B cell (primary cell): ENCODE data around the gene COTL1. TPM values are rescaled to one million over a fixed set of nuclear protein-coding genes. Genes with fewer than 3 reads are reported as not detected.
A peak's percentile ranks its signal among the peaks of the same experiment; 100 is the strongest.

Experiments used
- ATAC-seq: fragments of 200-7000 bp; cut with Tn5 transposase; one replicate; pipeline ENCODE4 v1.10.0; 2021; ENCODE audit warnings: low read depth, mild to moderate bottlenecking, moderate number of reproducible peaks, moderate library complexity
- CTCF ChIA-PET: fragments of 350-600 bp; sonication (Branson Sonifier 250); formaldehyde crosslinking; loops from one replicate; lab custom pipeline; 2021; ENCODE audit warnings: antibody characterized with exemption, inconsistent platforms; lab: Charles Lee
- POLR2A ChIA-PET: fragments of 350-600 bp; sonication (Branson Sonifier 250); formaldehyde crosslinking; loops from one replicate; lab custom pipeline; 2021; ENCODE audit warnings: antibody characterized with exemption; lab: Charles Lee
- DNase-seq: peaks from one replicate; pipeline ENCODE4 v3.0.0; 2013
- H2AFZ ChIP-seq: 2 replicates; pipeline ENCODE4 v1.6.1; 2012; ENCODE audit warnings: mild to moderate bottlenecking, low read depth, low read length; ENCODE audit not compliant: insufficient read depth, poor library complexity, severe bottlenecking
- H3K27ac ChIP-seq, 2 donors: 1 replicate in 1 of 2; 2 replicates in 1 of 2; pipeline ENCODE4 v1.5.1; 2012 to 2013; ENCODE audit warnings: low read length in 2 of 2, mild to moderate bottlenecking in 2 of 2, moderate library complexity in 1 of 2
- H3K27me3 ChIP-seq, 4 experiments: fragments of 200-600 bp in 1 of 4; sonication (generic) in 1 of 4; replicated peaks in 1 of 4; 1 replicate in 2 of 4; 2 replicates in 2 of 4; pipeline versions ENCODE4 v1.6.1 to v1.7.0; 2013 to 2016; ENCODE audit warnings: low read length in 3 of 4, mild to moderate bottlenecking in 2 of 4, mixed read lengths in 1 of 4, moderate library complexity in 1 of 4; ENCODE audit not compliant: insufficient read depth in 4 of 4, control insufficient read depth in 3 of 4; ENCODE audit errors: control extremely low read depth in 1 of 4
- H3K36me3 ChIP-seq, 2 experiments: replicated peaks in 1 of 2; 1 replicate in 1 of 2; 2 replicates in 1 of 2; pipeline versions ENCODE4 v1.6.1 to v1.7.1; 2013; ENCODE audit warnings: low read length in 1 of 2; ENCODE audit not compliant: insufficient read depth in 2 of 2, control insufficient read depth in 1 of 2; ENCODE audit errors: control extremely low read depth in 1 of 2, extremely low read depth in 1 of 2
- H3K4me1 ChIP-seq, 2 donors: fragments of 200-600 bp in 1 of 2; sonication (generic) in 1 of 2; 1 replicate in 1 of 2; 2 replicates in 1 of 2; pipeline versions ENCODE4 v1.5.1 to v1.6.1; 2013 to 2017; ENCODE audit warnings: low read length in 2 of 2; ENCODE audit not compliant: control insufficient read depth in 2 of 2, insufficient read depth in 2 of 2
- H3K4me2 ChIP-seq: replicated peaks from 2 replicates; pipeline ENCODE3; 2012; ENCODE audit warnings: mild to moderate bottlenecking, low read depth, low read length; ENCODE audit not compliant: poor library complexity, severe bottlenecking
- H3K4me3 ChIP-seq, 5 experiments: fragments of 200-600 bp in 1 of 5; sonication (generic) in 1 of 5; 1 replicate in 3 of 5; 2 replicates in 2 of 5; pipeline versions ENCODE4 v1.5.1 to v1.7.0; 2011 to 2016; ENCODE audit warnings: low read length in 4 of 5, mild to moderate bottlenecking in 4 of 5, low read depth in 2 of 5, control low read depth in 1 of 5, moderate library complexity in 1 of 5; ENCODE audit not compliant: insufficient read depth in 1 of 5; ENCODE audit errors: control extremely low read depth in 1 of 5, extremely low read depth in 1 of 5
- H3K79me2 ChIP-seq: fragments of 200-600 bp; sonication (generic); one replicate; pipeline ENCODE4 v1.6.0; 2016; ENCODE audit warnings: low read length; ENCODE audit not compliant: control insufficient read depth, insufficient read depth
- H3K9ac ChIP-seq: fragments of 200-600 bp; sonication (generic); 2 replicates; pipeline ENCODE4 v1.6.1; 2017; ENCODE audit warnings: mild to moderate bottlenecking, low read length, moderate library complexity
- H3K9me3 ChIP-seq, 3 donors: one replicate each; pipeline versions ENCODE4 v1.6.1 to v1.7.1; 2013; ENCODE audit warnings: low read length in 2 of 3; ENCODE audit not compliant: control insufficient read depth in 2 of 3, insufficient read depth in 1 of 3; ENCODE audit errors: control extremely low read depth in 1 of 3
- H4K20me1 ChIP-seq: 2 replicates; pipeline ENCODE4 v1.6.0; 2012; ENCODE audit warnings: mild to moderate bottlenecking, low read length; ENCODE audit not compliant: insufficient read depth, control insufficient read depth, poor library complexity, severe bottlenecking
- H3K27ac Mint-ChIP-seq: one replicate; pipeline ENCODE4 v1.8.0; 2021; ENCODE audit warnings: mixed read lengths
- H3K27me3 Mint-ChIP-seq: one replicate; pipeline ENCODE4 v1.8.0; 2021; ENCODE audit warnings: mixed read lengths
- H3K4me1 Mint-ChIP-seq: one replicate; pipeline ENCODE4 v1.8.0; 2021; ENCODE audit warnings: mixed read lengths
- H3K4me3 Mint-ChIP-seq: one replicate; pipeline ENCODE4 v1.8.0; 2021; ENCODE audit warnings: mixed read lengths
- H3K9me3 Mint-ChIP-seq: one replicate; pipeline ENCODE4 v1.8.0; 2022; ENCODE audit warnings: mixed read lengths; ENCODE audit not compliant: insufficient read depth
- EZH2 ChIP-seq: IDR thresholded peaks from 2 replicates; pipeline ENCODE4 v1.6.1; 2012; ENCODE audit warnings: borderline replicate concordance, low read depth, mild to moderate bottlenecking, moderate library complexity, low read length; ENCODE audit not compliant: insufficient read depth, poor library complexity, severe bottlenecking
- WGBS: methylation state at CpG from one replicate; pipeline ENCODE4 v1.1.5; 2013; ENCODE audit warnings: missing lambda C conversion rate; ENCODE audit not compliant: insufficient coverage; 5-methylcytosine and 5-hydroxymethylcytosine counted together
- intact Hi-C: fragments of 100-400 bp; cut with micrococcal nuclease; formaldehyde crosslinking; loops from one replicate; pipeline ENCODE4 v1.10.0; 2022
- polyA plus RNA-seq: library from polyadenylated mRNA; depleted of rRNA; stranded (reverse); fragments of >200 nt; gene quantifications from 2 replicates; pipeline ENCODE4 v1.2.3, GENCODE V29; 2012
- total RNA-seq, 2 donors: library from RNA; stranded (reverse); fragments of 120-200 nt in 1 of 2; gene quantifications; 1 replicate in 1 of 2; 2 replicates in 1 of 2; pipeline versions ENCODE4 v1.2.3 to v1.2.4, GENCODE V29; 2013 to 2022
- TF ChIP-seq, protein P1 (sequence below): fragments of 200-600 bp; IDR thresholded peaks from one replicate; pipeline ENCODE4 v1.8.0; 2022; ENCODE audit warnings: antibody characterized with exemption, mild to moderate bottlenecking

COTL1 gene
- total and polyA plus RNA-seq, 2 donors (not counting 1 experiment from before 2014, with no cell fraction given) = 158 to 264 TPM

DNA sequence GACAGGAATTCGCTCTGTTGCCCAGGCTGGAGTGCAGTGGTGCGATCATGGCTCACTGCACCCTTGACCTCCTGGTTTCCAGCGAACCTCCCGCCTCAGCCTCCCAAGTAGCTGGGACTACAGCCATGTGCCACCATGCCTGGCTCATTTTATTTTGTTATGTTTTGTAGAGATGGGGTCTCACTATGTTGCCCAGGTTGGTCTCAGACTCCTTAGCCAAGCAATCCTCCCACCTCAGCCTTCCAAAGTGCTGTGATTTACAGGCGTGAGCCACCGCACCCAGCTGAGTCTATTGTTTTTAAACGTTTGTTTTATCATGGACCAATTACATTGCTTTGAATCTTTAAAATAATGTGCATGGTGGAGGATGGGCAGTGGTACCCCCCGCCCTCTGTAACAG lies 28.9 kb downstream of the COTL1 start:
- H3K4me3 ChIP-seq = no peak overlapping the region
- Mint-ChIP-seq H3K27me3 (no peaks in the 10 kb centered on the region), H3K9me3 (no peaks in the 10 kb centered on the region), H3K4me3 (no peak overlapping the region), H3K4me1 (peaks cover 60% of the 10 kb centered on the region), H3K27ac (peak overlapping the region; percentile 26)
- peaks cover 7% of the 10 kb centered on the region for H4K20me1 ChIP-seq
- H3K79me2 ChIP-seq = peaks cover 83% of the 10 kb centered on the region
- CTCF ChIA-PET = interaction anchor here (0.6 to 1.2 kb wide), 3 partner anchors 78 to 83 kb away, joined by 3 to 4 read pairs (median 3); no protein-coding TSS in a partner anchor
- 100% methylated on average over 5 of the region's 8 CpGs for WGBS
- ATAC-seq = no peak
- H3K27me3 ChIP-seq = no peaks in the 10 kb centered on the region
- H3K27ac ChIP-seq = peak overlapping the region in 1 of 2 donors; percentile 51
- DNase-seq = no peak
- intact Hi-C loops = no loop called here
- POLR2A ChIA-PET = no interaction called here
- H3K9ac ChIP-seq = no peak overlapping the region
- TF ChIP-seq EZH2 = no peak
- TF ChIP-seq, protein P1, sequence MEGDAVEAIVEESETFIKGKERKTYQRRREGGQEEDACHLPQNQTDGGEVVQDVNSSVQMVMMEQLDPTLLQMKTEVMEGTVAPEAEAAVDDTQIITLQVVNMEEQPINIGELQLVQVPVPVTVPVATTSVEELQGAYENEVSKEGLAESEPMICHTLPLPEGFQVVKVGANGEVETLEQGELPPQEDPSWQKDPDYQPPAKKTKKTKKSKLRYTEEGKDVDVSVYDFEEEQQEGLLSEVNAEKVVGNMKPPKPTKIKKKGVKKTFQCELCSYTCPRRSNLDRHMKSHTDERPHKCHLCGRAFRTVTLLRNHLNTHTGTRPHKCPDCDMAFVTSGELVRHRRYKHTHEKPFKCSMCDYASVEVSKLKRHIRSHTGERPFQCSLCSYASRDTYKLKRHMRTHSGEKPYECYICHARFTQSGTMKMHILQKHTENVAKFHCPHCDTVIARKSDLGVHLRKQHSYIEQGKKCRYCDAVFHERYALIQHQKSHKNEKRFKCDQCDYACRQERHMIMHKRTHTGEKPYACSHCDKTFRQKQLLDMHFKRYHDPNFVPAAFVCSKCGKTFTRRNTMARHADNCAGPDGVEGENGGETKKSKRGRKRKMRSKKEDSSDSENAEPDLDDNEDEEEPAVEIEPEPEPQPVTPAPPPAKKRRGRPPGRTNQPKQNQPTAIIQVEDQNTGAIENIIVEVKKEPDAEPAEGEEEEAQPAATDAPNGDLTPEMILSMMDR = no peak
- no peak overlapping the region for H2AFZ ChIP-seq
- H3K4me2 ChIP-seq = no peak overlapping the region
- H3K4me1 ChIP-seq = peaks cover 39 to 73% of the 10 kb centered on the region in 2 donors
- peaks cover 0 to 44% of the 10 kb centered on the region in 2 experiments for H3K36me3 ChIP-seq
- peaks cover 0 to 5% (median 0%) of the 10 kb centered on the region in 3 donors for H3K9me3 ChIP-seq

DNA sequence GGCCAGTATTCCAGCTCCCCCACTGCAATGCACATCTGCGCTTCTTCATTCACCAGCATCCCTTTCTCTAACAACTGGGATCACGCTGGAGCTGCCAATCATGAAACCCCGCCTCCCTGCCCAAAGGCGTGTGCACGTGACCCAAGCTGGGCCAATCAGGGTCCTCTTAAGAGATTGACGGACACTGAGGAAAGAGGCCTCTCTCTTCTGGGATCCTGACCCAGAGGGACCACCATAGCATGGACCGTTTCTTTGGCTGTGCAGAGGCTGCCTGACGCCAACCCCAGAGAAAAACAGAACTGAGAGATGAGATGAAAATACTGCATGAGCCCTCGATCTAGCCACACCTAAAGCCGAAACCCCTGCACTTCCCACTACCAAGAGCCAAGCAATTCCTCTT lies 32.0 kb downstream of the COTL1 start:
- H3K4me3 Mint-ChIP-seq = peak overlapping the region; percentile 78
- no peaks in the 10 kb centered on the region for H3K27me3 Mint-ChIP-seq
- Histone ChIP-seq H3K79me2 (peaks cover 83% of the 10 kb centered on the region), H3K4me1 (peaks cover 30 to 63% of the 10 kb centered on the region in 2 donors), H3K36me3 (peaks cover 5 to 62% of the 10 kb centered on the region in 2 experiments), H3K27me3 (no peaks in the 10 kb centered on the region), H3K9ac (peak overlapping the region; percentile 54), H2AFZ (peak overlapping the region; percentile 64), H3K27ac (peak overlapping the region; percentile 37 to 41), H3K9me3 (no peaks in the 10 kb centered on the region), H4K20me1 (peaks cover 15% of the 10 kb centered on the region), H3K4me2 (peak overlapping the region; percentile 76), H3K4me3 (peak overlapping the region in 3 of 5 experiments; percentile 20 to 43 (median 40))
- CTCF ChIA-PET = interaction anchor here (0.7 to 4.7 kb wide), 14 partner anchors 10 to 154 kb away, joined by 3 to 27 read pairs (median 5); partner anchors contain the start of gene COTL1
- 31% methylated on average over 10 of the region's 10 CpGs for WGBS
- peak overlapping the region; percentile 88 for H3K27ac Mint-ChIP-seq
- DNase-seq (peak; percentile 73), ATAC-seq (peak; percentile 84)
- peaks cover 56% of the 10 kb centered on the region for H3K4me1 Mint-ChIP-seq
- intact Hi-C loops = loop anchor here (2.0 kb wide), 1 partner anchor 15 kb away; no protein-coding TSS in a partner anchor
- POLR2A ChIA-PET = interaction anchor here (1.0 to 1.9 kb wide), 4 partner anchors 8 to 35 kb away, joined by 5 to 18 read pairs (median 6); no protein-coding TSS in a partner anchor
- TF ChIP-seq EZH2 = no peak
- TF ChIP-seq, protein P1 = no peak
- H3K9me3 Mint-ChIP-seq = no peaks in the 10 kb centered on the region
